NCI-H2107 treated with DMSO at 0.1 percent for 48 hours (cell line): ENCODE data around the gene PI16.
A peak's percentile ranks its signal among the peaks of the same experiment; 100 is the strongest.
"Not testable (repeated sequence)": the region's sequence is repeated elsewhere in the genome, so short reads cannot be mapped to it uniquely, and the experiment has no call there.

Experiments used
- DNase-seq: peaks from one replicate; lab custom pipeline; 2025; ENCODE audit not compliant: unreplicated experiment; lab: John Stamatoyannopoulos, UW

The PI16 gene

DNA sequence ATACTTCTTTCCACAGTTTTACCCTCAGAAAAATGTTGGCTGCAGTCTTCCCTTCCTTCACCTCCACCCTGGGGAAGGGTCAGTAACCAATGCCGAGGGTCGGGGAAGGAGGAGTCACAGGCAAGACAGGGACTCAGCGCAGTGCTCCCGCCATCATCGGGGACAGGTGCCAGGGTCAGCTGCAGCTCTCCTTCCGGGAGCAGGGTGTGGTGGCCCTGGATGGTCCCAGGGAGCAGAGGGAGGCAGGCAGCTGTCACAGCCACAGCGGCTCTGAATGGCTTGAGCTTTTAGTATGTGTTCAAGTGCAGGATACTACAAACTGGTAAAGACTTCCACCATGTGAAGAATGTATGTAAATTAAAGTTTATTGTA lies 26.0 kb upstream of the PI16 start:
- DNase-seq: peak; percentile 5

DNA sequence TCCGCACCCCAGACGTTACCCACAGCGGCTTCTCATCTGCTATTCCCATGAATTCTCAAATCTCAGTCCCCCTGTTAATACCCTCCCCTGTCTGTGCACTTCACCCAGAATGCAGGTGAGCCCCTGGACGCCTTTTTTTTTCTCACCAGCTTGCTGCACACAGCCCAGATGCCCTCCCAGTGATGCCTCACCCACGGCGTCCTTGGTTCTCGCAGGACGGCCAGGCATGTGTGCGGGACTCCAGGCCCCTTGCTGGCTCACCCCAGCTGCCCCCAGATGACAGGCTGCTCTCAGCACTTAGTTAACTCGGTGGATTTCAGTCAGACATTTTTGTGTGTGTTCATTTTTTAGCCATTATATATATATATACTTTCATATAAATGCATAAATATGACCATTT lies 25.4 kb upstream of the PI16 start:
- no peak for DNase-seq

DNA sequence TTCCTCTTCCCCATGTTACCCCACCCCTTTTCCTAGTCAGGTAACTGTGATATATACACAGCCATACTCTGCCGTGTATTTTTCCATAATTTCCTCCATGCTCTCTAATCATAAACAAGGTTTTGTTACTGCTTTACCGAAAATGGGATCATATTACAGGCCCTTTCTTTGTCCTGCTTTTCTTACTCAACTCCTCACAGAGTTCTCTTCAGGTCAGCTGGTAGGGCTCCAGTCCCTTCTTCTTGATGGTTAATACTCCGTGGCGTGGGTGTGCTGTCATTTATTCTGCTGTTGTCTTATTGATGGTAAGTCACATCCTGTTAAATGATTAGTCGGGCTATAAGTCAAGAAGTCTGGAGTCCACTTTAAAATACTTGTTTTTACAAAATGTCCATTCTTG lies 24.9 kb upstream of the PI16 start:
- peak; percentile 67 for DNase-seq

DNA sequence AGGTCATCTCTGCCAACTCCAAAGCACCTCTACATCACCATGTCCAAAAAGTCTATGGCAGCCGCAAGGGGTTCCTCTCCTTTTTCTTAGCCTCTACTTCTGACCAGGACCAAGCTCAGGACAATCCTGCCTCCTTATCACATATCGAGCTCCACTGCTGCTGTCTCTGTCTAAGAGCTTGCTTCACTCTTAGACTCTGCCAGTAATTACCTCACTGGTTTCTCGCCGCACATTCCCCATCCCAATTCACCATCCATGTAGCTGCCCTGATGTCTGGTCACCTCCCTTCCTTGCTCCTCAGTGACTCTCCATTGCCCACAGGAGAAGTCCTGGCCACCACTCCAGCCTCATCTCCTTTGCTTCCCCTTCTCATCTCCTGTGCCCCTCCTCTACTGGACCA lies 24.1 kb upstream of the PI16 start:
- no peak for DNase-seq

DNA sequence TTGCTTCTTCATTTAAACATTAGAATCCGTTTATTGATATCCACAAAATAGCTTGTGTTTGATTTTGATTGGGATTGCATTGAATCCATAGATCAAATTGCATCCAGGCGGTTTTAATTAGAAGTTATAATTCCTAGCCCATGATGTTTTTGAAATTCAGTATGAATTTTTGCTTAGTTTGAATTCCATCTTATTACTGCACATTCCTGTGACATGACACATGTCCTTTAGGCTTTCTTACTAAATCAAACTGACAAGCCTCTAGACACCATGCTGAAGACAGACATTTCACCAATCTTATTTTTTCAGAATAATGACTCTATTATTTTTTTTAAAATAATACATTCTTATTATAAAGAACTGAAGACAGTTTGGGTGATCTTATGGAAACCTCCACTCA lies 21.4 kb upstream of the PI16 start:
- DNase-seq: no peak

DNA sequence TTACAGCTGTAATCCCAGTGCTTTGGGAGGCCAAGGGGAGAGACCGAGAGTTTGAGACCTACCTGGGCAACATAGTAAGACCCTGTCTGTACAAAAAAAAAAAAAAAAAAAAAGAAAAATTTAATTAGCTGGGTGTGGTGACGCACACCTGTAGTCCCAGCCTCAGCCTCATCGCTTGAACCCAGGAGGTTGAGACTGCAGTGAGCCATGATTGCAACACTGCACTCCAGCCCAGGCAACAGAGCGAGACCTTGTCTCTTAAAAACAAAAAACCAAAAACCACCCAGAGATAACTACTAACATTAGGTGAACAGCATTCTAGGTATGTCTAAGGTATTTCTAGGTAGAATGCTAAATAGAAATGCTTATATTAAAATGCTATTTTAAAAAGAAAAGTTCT lies 21.0 kb upstream of the PI16 start:
- no peak for DNase-seq

DNA sequence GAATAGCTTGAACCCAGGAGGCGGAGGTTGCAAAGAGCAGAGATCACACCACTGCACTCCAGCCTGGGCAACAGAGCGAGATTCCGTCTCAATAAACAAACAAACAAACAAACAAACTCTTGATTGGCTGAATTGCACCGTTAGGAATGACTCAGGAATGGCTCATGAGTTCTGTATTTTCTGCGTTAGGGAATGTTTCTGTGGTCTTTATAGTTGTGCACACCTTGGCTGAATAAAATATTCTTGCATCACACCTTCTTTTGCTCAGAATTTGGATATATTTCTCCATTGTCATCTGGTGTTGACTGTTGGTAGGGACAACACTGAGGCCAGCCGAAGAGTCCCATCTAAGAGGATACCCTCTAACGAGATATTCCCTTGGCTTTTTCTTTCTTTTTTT lies 19.6 kb upstream of the PI16 start:
- DNase-seq: no peak

DNA sequence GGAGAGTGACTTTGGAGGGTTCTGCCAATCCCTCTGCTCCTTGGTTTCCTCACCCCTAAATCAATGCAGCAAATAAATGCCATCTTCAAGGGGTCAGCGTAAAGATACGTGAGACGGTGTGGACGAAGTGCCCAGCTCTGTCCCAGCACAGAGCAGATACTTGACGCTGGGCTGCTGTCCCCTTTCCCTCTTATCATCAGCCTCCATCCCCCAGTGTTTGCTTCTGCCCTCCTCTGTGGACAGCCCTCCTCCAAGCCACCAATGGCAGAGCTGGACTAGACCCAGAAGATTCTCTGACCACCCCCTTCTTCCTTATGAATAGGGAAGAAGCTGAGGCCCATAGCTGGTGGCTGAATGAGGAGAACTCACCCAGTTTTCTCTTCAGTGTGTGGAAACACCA lies 17.7 kb upstream of the PI16 start:
- DNase-seq: no peak

DNA sequence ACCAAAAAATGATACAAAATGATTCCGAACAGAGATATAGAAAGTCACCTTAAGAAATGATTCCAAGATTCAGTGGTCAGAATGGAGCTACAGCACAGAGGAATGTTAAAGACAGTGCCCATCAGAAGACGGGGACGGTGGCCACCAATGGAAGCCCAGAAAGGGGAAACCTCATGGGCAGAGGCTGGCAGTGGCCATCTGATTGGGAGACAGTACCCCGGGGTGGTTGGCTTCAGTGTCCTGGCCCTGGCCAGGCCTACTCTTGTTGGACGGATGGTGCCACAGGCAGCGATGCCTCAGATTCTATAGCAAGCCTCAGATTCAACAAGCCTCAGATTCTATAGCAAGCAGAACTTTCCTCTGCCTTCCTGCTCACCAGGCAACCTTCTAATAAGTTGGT lies 16.6 kb upstream of the PI16 start:
- DNase-seq: no peak

DNA sequence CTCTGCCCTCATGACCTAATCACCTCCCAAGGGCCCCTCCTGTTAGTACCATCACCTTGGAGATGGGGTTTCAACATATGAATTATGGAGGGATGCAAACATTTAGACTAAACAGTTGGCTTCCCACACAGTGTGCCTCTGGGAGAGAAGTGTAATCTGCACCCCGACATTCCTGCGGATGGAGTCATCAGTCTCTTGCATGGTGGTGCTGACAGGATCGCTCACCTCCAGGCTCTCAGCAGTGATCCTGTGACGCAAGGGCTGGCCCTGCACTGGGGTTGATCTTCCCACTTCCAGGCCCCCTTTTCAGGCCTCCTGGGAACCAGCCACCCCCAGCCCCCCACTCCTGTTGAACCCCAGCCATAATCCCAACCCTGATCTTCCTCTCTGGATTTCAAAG lies 16.0 kb upstream of the PI16 start:
- no peak for DNase-seq

DNA sequence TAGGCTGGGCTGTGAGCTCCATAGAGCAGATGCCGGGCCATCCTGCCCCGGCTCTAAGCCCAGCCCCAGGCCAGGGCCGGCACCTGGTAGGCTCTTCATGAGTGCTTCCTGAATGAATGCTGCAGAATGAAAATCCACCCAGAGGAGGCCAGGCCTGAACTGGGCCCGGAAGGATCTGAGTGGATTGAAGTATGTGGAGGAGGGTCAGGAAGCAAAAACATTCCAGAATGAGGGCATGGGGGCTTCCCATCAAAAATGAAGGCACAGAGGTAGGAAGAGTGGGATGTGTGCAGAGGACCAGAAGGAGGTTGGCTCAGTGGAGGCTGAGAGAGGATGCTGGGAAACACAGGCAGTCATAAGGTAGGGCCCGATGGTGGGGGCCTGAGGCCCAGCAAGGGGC lies 15.5 kb upstream of the PI16 start:
- not testable (repeated sequence) for DNase-seq

DNA sequence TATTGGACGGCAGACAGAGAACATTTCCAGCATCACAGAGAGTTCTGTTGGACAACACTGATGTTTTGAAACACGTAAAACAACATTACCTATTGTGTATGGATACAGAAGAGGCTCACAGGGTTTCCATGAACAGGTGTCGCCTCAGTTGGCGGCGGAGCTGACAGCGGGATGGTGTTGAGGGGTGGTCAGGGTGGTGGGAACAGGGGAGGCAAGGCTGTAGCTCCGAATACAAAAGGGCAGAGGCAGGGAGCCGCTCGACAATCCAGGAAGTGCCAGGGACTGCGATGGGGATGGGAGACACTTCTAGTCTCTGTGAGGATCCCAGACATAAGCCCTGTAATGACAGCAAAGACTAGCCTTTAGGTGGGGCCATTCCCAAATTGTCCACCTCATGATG lies 14.5 kb upstream of the PI16 start:
- no peak for DNase-seq

DNA sequence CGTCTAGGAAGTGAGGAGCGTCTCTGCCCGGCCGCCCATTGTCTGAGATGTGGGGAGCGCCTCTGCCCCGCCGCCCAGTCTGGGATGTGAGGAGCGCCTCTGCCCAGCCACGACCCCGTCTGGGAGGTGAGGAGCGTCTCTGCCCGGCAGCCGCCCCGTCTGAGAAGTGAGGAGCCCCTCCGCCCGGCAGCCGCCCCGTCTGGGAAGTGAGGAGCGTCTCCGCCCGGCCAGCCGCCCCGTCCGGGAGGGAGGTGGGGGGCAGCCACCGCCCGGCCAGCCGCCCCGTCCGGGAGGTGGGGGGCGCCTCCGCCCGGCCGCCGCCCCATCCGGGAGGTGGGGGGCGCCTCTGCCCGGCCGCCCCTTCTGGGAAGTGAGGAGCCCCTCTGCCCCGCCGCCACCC lies 13.0 kb upstream of the PI16 start:
- DNase-seq: not testable (repeated sequence)

DNA sequence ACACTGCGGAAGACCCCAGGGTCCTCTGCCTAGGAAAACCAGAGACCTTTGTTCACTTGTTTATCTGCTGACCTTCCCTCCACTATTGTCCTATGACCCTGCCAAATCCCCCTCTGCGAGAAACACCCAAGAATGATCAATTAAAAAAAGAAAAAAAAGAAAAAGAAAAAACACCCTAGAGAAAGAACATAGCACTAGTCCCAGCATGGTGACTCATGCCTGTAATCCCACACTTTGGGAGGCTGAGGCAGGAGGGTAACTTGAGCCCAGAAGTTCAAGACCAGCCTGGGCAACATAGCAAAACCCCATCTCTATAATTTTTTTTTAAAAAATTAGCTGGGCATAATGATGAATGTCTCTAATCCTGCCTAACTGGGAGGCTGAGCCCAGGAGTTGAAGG lies 12.2 kb upstream of the PI16 start:
- not testable (repeated sequence) for DNase-seq

DNA sequence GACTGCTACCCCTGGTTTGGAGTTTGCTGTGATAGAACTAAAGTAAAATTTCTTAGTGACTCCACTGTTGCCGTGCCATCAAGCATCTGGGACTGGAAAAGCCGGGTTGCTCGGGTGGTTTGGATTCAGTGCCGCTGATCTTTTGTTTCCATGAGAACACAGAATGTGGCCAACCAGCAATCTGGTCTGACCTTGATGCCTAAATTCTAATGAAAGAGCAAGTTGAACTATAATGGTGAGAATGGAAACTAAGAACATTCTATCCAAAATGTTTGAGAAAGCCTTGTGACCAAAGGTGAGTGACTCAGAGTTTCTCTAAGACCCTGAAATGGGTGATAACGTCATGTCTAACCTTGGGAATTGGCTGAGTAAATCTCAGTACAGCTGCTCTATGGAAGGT lies 9.9 kb upstream of the PI16 start:
- DNase-seq: no peak

DNA sequence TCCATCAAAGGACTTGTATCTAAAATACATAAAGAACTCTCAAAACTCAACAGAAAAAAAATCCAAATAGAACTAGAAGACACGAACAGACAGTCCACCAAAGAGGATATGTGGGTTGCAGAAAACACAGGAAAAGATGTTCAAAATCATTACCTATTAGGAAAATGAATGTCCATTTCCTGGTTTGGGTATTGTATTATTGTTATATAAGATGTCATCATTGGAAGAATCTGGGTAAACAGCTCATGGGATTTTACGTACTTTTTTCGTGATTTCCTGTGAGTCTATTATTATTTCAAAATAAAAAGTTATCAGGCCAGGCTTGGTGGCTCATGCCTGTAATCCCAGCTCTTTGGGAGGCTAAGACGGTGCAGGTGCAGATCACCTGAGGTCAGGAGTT lies 9.2 kb upstream of the PI16 start:
- no peak for DNase-seq

DNA sequence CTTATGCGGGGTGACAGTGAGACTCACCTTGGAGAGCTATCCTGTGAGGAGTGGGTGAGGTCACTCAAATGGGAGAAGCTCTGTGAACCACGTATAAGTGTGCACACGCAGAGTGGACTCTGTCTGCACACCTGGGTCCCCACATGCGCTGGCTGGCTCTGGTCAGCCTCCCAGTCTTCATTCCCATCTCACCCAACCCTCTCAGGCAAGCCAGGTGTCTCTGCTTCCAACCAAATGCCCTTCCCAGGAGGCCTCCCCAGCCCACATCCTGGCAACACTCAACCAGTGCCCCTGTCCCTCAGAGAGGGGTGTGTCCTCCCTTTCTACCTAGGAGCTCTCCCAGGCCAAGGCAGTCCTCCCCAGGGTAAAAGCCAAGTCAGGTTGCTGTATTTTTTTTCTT lies 8.0 kb upstream of the PI16 start:
- DNase-seq: no peak

DNA sequence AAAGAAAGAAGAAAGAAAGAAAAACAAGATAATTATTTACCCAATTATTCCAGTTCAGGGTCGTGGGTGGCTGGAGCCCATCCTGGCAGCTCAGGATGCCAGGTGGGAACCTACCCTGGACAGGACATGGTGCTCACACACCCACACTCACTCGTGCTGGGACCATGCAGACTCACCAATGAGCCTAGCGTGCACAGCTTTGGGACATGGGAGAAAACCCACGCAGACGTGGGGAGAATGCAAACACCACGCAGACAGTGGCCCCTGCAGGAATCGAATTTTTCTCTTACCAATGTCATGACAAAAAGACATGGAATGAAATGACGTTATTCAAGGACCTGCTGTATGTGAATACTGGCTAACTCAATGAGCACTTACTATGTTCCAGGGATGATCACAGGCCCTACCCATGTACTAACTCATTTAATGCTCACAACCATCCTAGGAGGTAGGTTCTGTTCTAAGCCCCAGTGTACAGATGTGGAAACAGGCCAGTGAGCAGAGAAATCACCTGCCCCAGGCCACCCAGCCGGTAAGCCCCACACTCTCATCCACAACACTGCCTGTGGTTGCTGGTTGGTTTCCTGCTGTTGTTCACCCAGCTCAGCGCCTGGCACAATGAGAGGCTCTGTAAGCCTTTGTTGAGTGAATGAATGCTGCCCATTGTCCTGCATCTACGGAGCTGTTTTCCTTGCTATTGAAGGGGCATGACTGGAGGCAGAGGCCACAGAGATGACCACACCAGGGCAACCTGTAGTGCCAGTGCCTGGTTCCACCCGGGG lies 6.8 kb upstream of the PI16 start:
- DNase-seq: no peak

DNA sequence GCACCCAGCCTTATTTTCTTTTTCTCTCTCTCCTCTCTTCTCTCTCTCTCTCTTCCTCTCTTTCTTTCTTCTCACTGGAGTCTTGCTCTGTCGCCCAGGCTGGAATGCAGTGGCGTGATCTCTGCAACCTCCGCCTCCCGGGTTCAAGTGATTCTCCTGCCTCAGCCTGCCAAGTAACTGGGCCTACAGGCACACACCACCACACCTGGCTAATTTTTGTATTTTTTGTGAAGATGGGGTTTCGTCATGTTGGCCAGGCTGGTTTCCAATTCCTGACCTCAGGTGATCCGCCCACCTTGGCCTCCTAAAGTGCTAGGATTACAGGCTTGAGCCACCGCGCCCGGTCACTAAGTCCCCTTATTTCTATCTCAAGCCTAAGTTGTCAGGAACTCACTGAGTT lies 5.5 kb upstream of the PI16 start:
- DNase-seq: not testable (repeated sequence)

DNA sequence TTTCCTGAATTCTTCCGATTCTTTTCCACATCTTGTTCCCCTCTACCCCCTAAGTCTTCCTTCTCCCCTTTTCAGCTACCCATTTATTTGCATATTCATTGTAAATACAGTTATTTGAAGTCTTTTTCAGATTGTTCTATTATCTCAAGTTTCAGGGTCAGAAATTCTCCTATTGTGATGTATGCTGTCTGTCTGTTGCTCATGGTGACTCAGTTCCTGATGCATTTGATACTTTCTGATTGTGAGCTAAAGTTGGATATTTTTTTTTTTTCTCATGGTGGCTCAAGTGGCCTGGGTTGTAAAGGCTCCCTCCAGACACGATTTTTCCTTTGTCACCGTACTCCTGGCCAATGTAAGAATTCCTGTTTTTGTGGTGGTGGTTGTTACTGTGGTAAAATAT lies 4.9 kb upstream of the PI16 start:
- DNase-seq: no peak

DNA sequence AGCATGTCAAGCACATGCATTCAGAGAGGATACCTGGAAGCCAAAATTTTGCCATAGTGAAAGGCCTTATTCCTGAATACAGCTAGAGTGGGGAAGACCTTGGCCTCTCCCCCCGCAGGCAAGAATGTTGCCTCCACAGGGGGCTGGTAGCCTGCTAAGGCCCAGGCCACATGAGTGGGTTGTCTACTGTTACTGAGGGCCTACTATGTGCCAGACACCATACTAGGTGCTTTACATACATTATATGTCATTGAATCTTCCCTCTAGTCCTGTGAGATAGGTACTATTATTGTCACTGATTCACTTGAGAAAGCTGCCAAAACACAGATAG lies 642 bp upstream of the PI16 start:
- DNase-seq: no peak

DNA sequence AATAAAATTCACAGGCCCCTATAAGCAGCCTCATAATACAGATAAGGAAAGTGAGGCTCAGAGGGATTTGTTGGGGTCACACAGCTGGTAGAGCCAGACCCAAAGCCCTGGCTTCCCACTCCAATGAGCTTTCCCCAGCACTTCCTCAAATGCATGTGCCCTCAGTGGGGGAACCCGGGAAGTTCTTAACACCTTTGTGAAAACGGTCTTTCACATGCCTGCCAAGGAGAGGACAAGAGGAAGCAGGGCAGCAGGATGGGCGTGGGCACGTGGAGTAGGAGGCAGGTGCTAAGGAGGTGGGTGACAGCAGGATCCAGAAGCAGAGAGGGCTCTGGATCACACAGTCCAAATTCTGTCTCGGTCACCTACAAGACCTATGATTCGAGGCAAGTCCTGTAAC lies 598 bp downstream of the PI16 start:
- DNase-seq: no peak

DNA sequence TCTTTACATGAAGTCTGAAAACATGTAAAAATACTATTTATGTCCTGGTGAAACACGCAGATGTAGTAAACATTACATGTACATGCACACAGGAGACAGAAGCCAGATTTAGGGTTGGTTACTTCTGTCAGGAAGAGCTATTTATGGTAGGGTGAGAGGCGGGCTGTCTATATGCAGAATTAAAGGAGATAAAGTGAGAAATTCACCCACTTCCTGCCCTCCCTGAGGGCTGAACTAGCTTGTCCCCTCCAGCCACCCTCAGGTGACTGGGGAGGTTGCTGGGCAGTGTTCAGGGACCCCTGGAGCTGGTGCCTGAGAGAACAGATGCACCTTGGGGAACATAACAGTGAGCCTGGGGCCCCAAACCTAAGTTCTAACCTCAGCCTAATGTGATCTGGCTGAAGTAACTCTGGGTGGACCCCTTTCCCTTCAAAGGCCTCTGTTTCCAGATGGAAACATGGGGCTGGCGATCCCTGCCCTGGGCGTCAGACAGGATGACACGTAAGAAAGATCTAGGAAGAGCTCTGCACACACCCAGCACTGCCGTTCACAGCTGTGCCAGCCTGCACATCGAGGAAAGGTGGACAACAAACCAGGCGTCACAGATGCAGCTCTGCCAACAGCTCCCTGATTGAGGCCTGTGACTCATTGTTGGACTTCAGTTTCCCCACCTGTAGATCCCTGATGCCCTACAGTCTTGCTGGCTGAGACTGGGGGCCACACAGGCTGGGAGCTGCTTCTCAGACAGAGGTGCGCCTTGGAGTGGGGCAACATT lies 1.3 kb downstream of the PI16 start:
- no peak for DNase-seq
